Natural killer cell (primary cell): ENCODE results near the gene RILP. TPM values are rescaled to one million over a fixed set of nuclear protein-coding genes. Genes with fewer than 3 reads are reported as not detected.

Experiments used
- ATAC-seq, 3 donors: fragments of 150-1000 bp in 2 of 3; fragments of 200-7000 bp in 1 of 3; cut with Tn5 transposase; 1 replicate in 1 of 3; 2 replicates in 2 of 3; pipeline ENCODE4 v1.10.0; 2021; ENCODE audit warnings: mild to moderate bottlenecking in 2 of 3, moderate library complexity in 2 of 3
- DNase-seq, 2 donors: peaks; one replicate each; pipeline versions ENCODE4 v3.0.0 to v3.0.0-alpha.2; 2013 to 2021; ENCODE audit warnings: mixed read lengths in 1 of 2
- H3K27ac ChIP-seq: one replicate; pipeline ENCODE4 v1.5.1; 2013; ENCODE audit warnings: mild to moderate bottlenecking, low read length
- H3K27me3 ChIP-seq: one replicate; pipeline ENCODE4 v1.6.1; 2013; ENCODE audit warnings: low read length; ENCODE audit not compliant: control insufficient read depth, insufficient read depth
- H3K36me3 ChIP-seq: one replicate; pipeline ENCODE4 v1.6.1; 2013; ENCODE audit warnings: low read length; ENCODE audit not compliant: control insufficient read depth, insufficient read depth
- H3K4me1 ChIP-seq: one replicate; pipeline ENCODE4 v1.6.1; 2013; ENCODE audit warnings: low read length; ENCODE audit not compliant: control insufficient read depth, insufficient read depth
- H3K4me3 ChIP-seq: one replicate; pipeline ENCODE4 v1.5.1; 2013; ENCODE audit warnings: low read length
- H3K9me3 ChIP-seq: one replicate; pipeline ENCODE4 v1.6.1; 2013; ENCODE audit warnings: low read length; ENCODE audit not compliant: control insufficient read depth, insufficient read depth
- H3K27ac Mint-ChIP-seq, 2 donors: one replicate each; pipeline ENCODE4 v1.8.0; 2022; ENCODE audit warnings: mild to moderate bottlenecking in 2 of 2, mixed read lengths in 2 of 2, moderate library complexity in 1 of 2
- H3K27me3 Mint-ChIP-seq, 2 donors: one replicate each; pipeline ENCODE4 v1.8.0; 2022; ENCODE audit warnings: low read depth in 2 of 2, mixed read lengths in 2 of 2
- H3K36me3 Mint-ChIP-seq: one replicate; pipeline ENCODE4 v1.8.0; 2022; ENCODE audit warnings: mixed read lengths
- H3K4me1 Mint-ChIP-seq, 2 donors: one replicate each; pipeline ENCODE4 v1.8.0; 2022; ENCODE audit warnings: mixed read lengths in 2 of 2
- H3K4me3 Mint-ChIP-seq: one replicate; pipeline ENCODE4 v1.8.0; 2022; ENCODE audit warnings: mild to moderate bottlenecking, moderate library complexity, mixed read lengths
- H3K9me3 Mint-ChIP-seq, 2 donors: one replicate each; pipeline ENCODE4 v1.8.0; 2022; ENCODE audit warnings: mixed read lengths in 2 of 2
- WGBS: methylation state at CpG from one replicate; pipeline ENCODE4 v1.1.7; 2013; ENCODE audit warnings: missing lambda C conversion rate; ENCODE audit not compliant: insufficient coverage; 5-methylcytosine and 5-hydroxymethylcytosine counted together
- intact Hi-C: fragments of 100-400 bp; cut with micrococcal nuclease; formaldehyde crosslinking; loops from one replicate; pipeline ENCODE4 v1.14.2; 2022
- total RNA-seq, 4 donors: library from RNA; stranded (reverse); fragments of 120-200 nt in 1 of 4; gene quantifications; one replicate each; pipeline versions ENCODE4 v1.2.3 to v1.2.4, GENCODE V29; 2013 to 2022
- TF ChIP-seq, protein P1 (sequence below): fragments of 200-600 bp; IDR thresholded peaks from one replicate; pipeline ENCODE4 v1.8.0; 2022; ENCODE audit warnings: antibody characterized with exemption

Gene RILP
- total RNA-seq, 3 donors from 2014 or later (not counting 1 experiment from before 2014, with no cell fraction given): 2.3 to 5.1 (median 4.0) TPM

DNA sequence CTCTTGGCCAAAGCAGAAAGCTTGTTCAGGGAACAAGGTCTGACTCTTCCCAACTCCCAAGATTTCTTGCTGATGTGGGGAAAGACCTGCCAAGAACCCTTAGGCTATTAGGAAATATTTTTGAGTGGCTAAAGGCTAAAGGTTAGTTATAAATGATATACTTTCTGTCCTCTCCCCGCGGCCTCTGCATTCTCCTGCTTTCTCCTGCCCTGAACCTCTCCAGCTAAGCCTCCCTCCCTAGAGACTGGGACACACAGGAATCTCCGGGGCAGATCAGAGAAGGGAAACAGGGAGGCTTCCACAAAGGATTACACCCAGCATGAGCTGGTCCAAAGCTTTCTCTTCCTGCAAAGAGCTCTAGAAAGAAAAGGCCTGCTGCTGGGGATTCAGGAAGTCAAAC lies 23.3 kb downstream of the RILP start:
- peak overlapping the region in 1 of 2 donors; percentile 51 for H3K27ac Mint-ChIP-seq
- ATAC-seq (no peak), DNase-seq (no peak)
- H3K36me3 Mint-ChIP-seq: no peaks in the 10 kb centered on the region
- peaks cover 3 to 20% of the 10 kb centered on the region in 2 donors for H3K27me3 Mint-ChIP-seq
- TF ChIP-seq, protein P1, sequence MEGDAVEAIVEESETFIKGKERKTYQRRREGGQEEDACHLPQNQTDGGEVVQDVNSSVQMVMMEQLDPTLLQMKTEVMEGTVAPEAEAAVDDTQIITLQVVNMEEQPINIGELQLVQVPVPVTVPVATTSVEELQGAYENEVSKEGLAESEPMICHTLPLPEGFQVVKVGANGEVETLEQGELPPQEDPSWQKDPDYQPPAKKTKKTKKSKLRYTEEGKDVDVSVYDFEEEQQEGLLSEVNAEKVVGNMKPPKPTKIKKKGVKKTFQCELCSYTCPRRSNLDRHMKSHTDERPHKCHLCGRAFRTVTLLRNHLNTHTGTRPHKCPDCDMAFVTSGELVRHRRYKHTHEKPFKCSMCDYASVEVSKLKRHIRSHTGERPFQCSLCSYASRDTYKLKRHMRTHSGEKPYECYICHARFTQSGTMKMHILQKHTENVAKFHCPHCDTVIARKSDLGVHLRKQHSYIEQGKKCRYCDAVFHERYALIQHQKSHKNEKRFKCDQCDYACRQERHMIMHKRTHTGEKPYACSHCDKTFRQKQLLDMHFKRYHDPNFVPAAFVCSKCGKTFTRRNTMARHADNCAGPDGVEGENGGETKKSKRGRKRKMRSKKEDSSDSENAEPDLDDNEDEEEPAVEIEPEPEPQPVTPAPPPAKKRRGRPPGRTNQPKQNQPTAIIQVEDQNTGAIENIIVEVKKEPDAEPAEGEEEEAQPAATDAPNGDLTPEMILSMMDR: no peak
- H3K4me1 ChIP-seq: peaks cover 33% of the 10 kb centered on the region
- no peaks in the 10 kb centered on the region for H3K9me3 Mint-ChIP-seq
- H3K36me3 ChIP-seq: peaks cover 2% of the 10 kb centered on the region
- H3K4me3 Mint-ChIP-seq: peak overlapping the region; percentile 79
- peaks cover 16 to 33% of the 10 kb centered on the region in 2 donors for H3K4me1 Mint-ChIP-seq
- H3K27me3 ChIP-seq: no peaks in the 10 kb centered on the region
- intact Hi-C loops: loop anchor here (5.0 kb wide), 1 partner anchor 109 kb away; the partner anchor contains the start of gene INPP5K
- WGBS: 95% methylated on average over 3 of the region's 3 CpGs
- H3K9me3 ChIP-seq: no peaks in the 10 kb centered on the region
- H3K4me3 ChIP-seq: no peak overlapping the region
- H3K27ac ChIP-seq: no peak overlapping the region

- DNase-seq (no peak), ATAC-seq (no peak)
- no peaks in the 10 kb centered on the region for H3K36me3 Mint-ChIP-seq
- no peak overlapping the region for H3K27ac ChIP-seq
- 87% methylated on average over 5 of the region's 6 CpGs for WGBS
- intact Hi-C loops: loop anchor here (5.0 kb wide), 1 partner anchor 108 kb away; the partner anchor contains the start of gene INPP5K
- H3K4me3 Mint-ChIP-seq: peak overlapping the region; percentile 31
- peaks cover 33% of the 10 kb centered on the region for H3K4me1 ChIP-seq
- H3K27me3 ChIP-seq: no peaks in the 10 kb centered on the region
- H3K9me3 ChIP-seq: no peaks in the 10 kb centered on the region
- peaks cover 2% of the 10 kb centered on the region for H3K36me3 ChIP-seq
- H3K27ac Mint-ChIP-seq: no peak overlapping the region
- H3K9me3 Mint-ChIP-seq: no peaks in the 10 kb centered on the region
- peaks cover 3 to 20% of the 10 kb centered on the region in 2 donors for H3K27me3 Mint-ChIP-seq
- TF ChIP-seq, protein P1: no peak
- no peak overlapping the region for H3K4me3 ChIP-seq
- peaks cover 16 to 30% of the 10 kb centered on the region in 2 donors for H3K4me1 Mint-ChIP-seq
Measured at GRCh38 chr17:1625581-1625980, 24.1 kb downstream of the RILP start.

- Histone ChIP-seq H3K36me3 (peaks cover 2% of the 10 kb centered on the region), H3K27me3 (no peaks in the 10 kb centered on the region), H3K4me1 (peaks cover 31% of the 10 kb centered on the region), H3K4me3 (no peak overlapping the region), H3K27ac (no peak overlapping the region), H3K9me3 (no peaks in the 10 kb centered on the region)
- H3K4me1 Mint-ChIP-seq: peaks cover 11 to 25% of the 10 kb centered on the region in 2 donors
- DNase-seq (no peak), ATAC-seq (no peak)
- no peak overlapping the region for H3K27ac Mint-ChIP-seq
- no peaks in the 10 kb centered on the region for H3K9me3 Mint-ChIP-seq
- intact Hi-C loops: loop anchor here (5.0 kb wide), 1 partner anchor 108 kb away; the partner anchor contains the start of gene INPP5K
- no peaks in the 10 kb centered on the region for H3K36me3 Mint-ChIP-seq
- 65% methylated on average over 14 of the region's 14 CpGs for WGBS
- peaks cover under 1 to 20% of the 10 kb centered on the region in 2 donors for H3K27me3 Mint-ChIP-seq
- TF ChIP-seq, protein P1: no peak
- H3K4me3 Mint-ChIP-seq: no peak overlapping the region
Measured at GRCh38 chr17:1625053-1625452, 24.6 kb downstream of the RILP start.

GRCh38 chr17:1624650-1625049 lies 25.0 kb downstream of the RILP start:
- Mint-ChIP-seq H3K27me3 (peaks cover 0 to 20% of the 10 kb centered on the region in 2 donors), H3K36me3 (no peaks in the 10 kb centered on the region), H3K9me3 (no peaks in the 10 kb centered on the region), H3K27ac (no peak overlapping the region), H3K4me3 (no peak overlapping the region), H3K4me1 (peaks cover 10 to 21% of the 10 kb centered on the region in 2 donors)
- DNase-seq (no peak), ATAC-seq (no peak)
- Histone ChIP-seq H3K36me3 (peaks cover 2% of the 10 kb centered on the region), H3K27ac (no peak overlapping the region), H3K27me3 (no peaks in the 10 kb centered on the region), H3K4me1 (peaks cover 27% of the 10 kb centered on the region), H3K9me3 (no peaks in the 10 kb centered on the region), H3K4me3 (no peak overlapping the region)
- TF ChIP-seq, protein P1: no peak
- WGBS: 87% methylated on average over 12 of the region's 12 CpGs
- intact Hi-C loops: loop anchor here (5.0 kb wide), 1 partner anchor 107 kb away; the partner anchor contains the start of gene INPP5K
